NCI-H1417 treated with DMSO at 0.1 percent for 48 hours (cell line): ENCODE measurements around the gene ADAMTS4.

Experiments used
- DNase-seq: peaks from one replicate; lab custom pipeline; 2025; lab: John Stamatoyannopoulos, UW

Gene ADAMTS4

GRCh38 chr1:161145832-161146231 lies 53.0 kb downstream of the ADAMTS4 start:
- no peak for DNase-seq

- DNase-seq: no peak
Observed at GRCh38 chr1:161140755-161141400, 58.0 kb downstream of the ADAMTS4 start.

DNA sequence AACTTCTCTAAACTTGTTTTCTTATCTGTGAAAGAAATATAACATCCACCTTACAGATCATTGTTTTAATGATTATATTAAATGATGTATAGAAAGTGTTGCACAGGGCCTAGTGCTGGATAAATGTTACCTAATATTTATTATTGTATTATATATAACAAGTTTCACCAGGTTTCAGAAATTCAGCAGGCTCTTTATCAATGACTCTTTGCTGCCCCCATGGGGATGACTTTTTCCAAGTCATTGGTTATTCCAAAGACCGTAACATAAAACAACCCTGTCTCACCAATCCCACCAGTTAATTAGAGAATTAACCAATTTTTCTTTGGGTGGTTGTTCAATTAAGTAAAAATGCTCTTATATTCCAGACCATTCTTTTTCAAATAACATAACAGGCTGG lies 59.1 kb downstream of the ADAMTS4 start:
- DNase-seq: no peak

DNA sequence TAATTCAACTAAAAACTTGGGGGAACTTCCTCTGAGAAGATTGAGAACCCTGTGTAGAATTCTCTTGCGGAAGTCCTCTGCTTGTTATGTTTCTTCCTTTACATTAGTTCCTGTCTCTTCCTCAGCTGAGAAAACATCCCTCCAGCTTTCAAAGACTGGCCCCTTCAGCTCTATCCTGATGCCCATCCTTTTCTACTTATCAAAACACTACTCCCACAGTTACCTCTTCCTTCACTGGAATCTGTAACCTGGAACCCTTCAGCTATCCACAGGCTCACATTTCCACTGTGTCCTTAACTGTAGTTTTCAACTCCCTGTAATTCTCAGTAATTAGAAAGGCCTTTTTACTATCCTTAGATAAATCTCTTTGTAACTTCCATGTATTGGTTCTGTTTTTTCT lies 60.4 kb downstream of the ADAMTS4 start:
- DNase-seq: no peak

GRCh38 chr1:161137881-161138280 lies 61.0 kb downstream of the ADAMTS4 start:
- no peak for DNase-seq
